Tongue (tissue), 2 donors: ENCODE data around the gene ALPK1. TPM values are rescaled to one million over a fixed set of nuclear protein-coding genes. Genes with fewer than 3 reads are reported as not detected.
"Not testable (repeated sequence)": the region's sequence is repeated elsewhere in the genome, so short reads cannot be mapped to it uniquely, and the experiment has no call there.

Experiments
- DNase-seq: peaks from one replicate; pipeline ENCODE4 v3.0.0-alpha.2; 2015
- total RNA-seq: library from RNA; depleted of rRNA; stranded (reverse); fragments of >200 nt; gene quantifications from one replicate; pipeline ENCODE4 v1.2.3, GENCODE V29; 2014

The ALPK1 gene
- total RNA-seq, 1 donor from 2014 or later = 17.8 TPM

- DNase-seq = no peak
Observed at GRCh38 chr4:112453321-112453720, 156.2 kb downstream of the ALPK1 start.

GRCh38 chr4:112472318-112472717, 175.1 kb downstream of the ALPK1 start:
- no peak for DNase-seq

GRCh38 chr4:112473985-112474384, 176.8 kb downstream of the ALPK1 start:
- no peak for DNase-seq

- DNase-seq = no peak
Observed at GRCh38 chr4:112485930-112486329, 188.8 kb downstream of the ALPK1 start.

- not testable (repeated sequence) for DNase-seq
Observed at GRCh38 chr4:112490808-112491207, 193.6 kb downstream of the ALPK1 start.

Other genes starting within 250 kb of the ALPK1 start
- gene FAM241A, start 151.9 kb upstream of the ALPK1 start, total RNA-seq = 2.1 TPM
- 16.1 TPM for gene AP1AR, start 65.6 kb upstream of the ALPK1 start, total RNA-seq
- 13.3 TPM for gene TIFA, start 11.5 kb upstream of the ALPK1 start, total RNA-seq
- gene NEUROG2, start 218.8 kb downstream of the ALPK1 start, total RNA-seq = not detected